Natural killer cell (primary cell): ENCODE measurements around the gene MEGF6. TPM values are rescaled to one million over a fixed set of nuclear protein-coding genes. Genes with fewer than 3 reads are reported as not detected.

ENCODE experiments used
- ATAC-seq, 3 donors: fragments of 150-1000 bp in 2 of 3; fragments of 200-7000 bp in 1 of 3; cut with Tn5 transposase; 1 replicate in 1 of 3; 2 replicates in 2 of 3; pipeline ENCODE4 v1.10.0; 2021; ENCODE audit warnings: mild to moderate bottlenecking in 2 of 3, moderate library complexity in 2 of 3
- DNase-seq, 2 donors: peaks; one replicate each; pipeline versions ENCODE4 v3.0.0 to v3.0.0-alpha.2; 2013 to 2021; ENCODE audit warnings: mixed read lengths in 1 of 2
- H3K27ac ChIP-seq: one replicate; pipeline ENCODE4 v1.5.1; 2013; ENCODE audit warnings: mild to moderate bottlenecking, low read length
- H3K27me3 ChIP-seq: one replicate; pipeline ENCODE4 v1.6.1; 2013; ENCODE audit warnings: low read length; ENCODE audit not compliant: control insufficient read depth, insufficient read depth
- H3K36me3 ChIP-seq: one replicate; pipeline ENCODE4 v1.6.1; 2013; ENCODE audit warnings: low read length; ENCODE audit not compliant: control insufficient read depth, insufficient read depth
- H3K4me1 ChIP-seq: one replicate; pipeline ENCODE4 v1.6.1; 2013; ENCODE audit warnings: low read length; ENCODE audit not compliant: control insufficient read depth, insufficient read depth
- H3K4me3 ChIP-seq: one replicate; pipeline ENCODE4 v1.5.1; 2013; ENCODE audit warnings: low read length
- H3K9me3 ChIP-seq: one replicate; pipeline ENCODE4 v1.6.1; 2013; ENCODE audit warnings: low read length; ENCODE audit not compliant: control insufficient read depth, insufficient read depth
- H3K27ac Mint-ChIP-seq, 2 donors: one replicate each; pipeline ENCODE4 v1.8.0; 2022; ENCODE audit warnings: mild to moderate bottlenecking in 2 of 2, mixed read lengths in 2 of 2, moderate library complexity in 1 of 2
- H3K27me3 Mint-ChIP-seq, 2 donors: one replicate each; pipeline ENCODE4 v1.8.0; 2022; ENCODE audit warnings: low read depth in 2 of 2, mixed read lengths in 2 of 2
- H3K36me3 Mint-ChIP-seq: one replicate; pipeline ENCODE4 v1.8.0; 2022; ENCODE audit warnings: mixed read lengths
- H3K4me1 Mint-ChIP-seq, 2 donors: one replicate each; pipeline ENCODE4 v1.8.0; 2022; ENCODE audit warnings: mixed read lengths in 2 of 2
- H3K4me3 Mint-ChIP-seq: one replicate; pipeline ENCODE4 v1.8.0; 2022; ENCODE audit warnings: mild to moderate bottlenecking, moderate library complexity, mixed read lengths
- H3K9me3 Mint-ChIP-seq, 2 donors: one replicate each; pipeline ENCODE4 v1.8.0; 2022; ENCODE audit warnings: mixed read lengths in 2 of 2
- WGBS: methylation state at CpG from one replicate; pipeline ENCODE4 v1.1.7; 2013; ENCODE audit warnings: missing lambda C conversion rate; ENCODE audit not compliant: insufficient coverage; 5-methylcytosine and 5-hydroxymethylcytosine counted together
- intact Hi-C: fragments of 100-400 bp; cut with micrococcal nuclease; formaldehyde crosslinking; loops from one replicate; pipeline ENCODE4 v1.14.2; 2022
- total RNA-seq, 4 donors: library from RNA; stranded (reverse); fragments of 120-200 nt in 1 of 4; gene quantifications; one replicate each; pipeline versions ENCODE4 v1.2.3 to v1.2.4, GENCODE V29; 2013 to 2022
- TF ChIP-seq, protein P1 (sequence below): fragments of 200-600 bp; IDR thresholded peaks from one replicate; pipeline ENCODE4 v1.8.0; 2022; ENCODE audit warnings: antibody characterized with exemption

Gene MEGF6
- total RNA-seq, 3 donors from 2014 or later (not counting 1 experiment from before 2014, with no cell fraction given), result 3.1 to 15.6 (median 5.1) TPM

DNA sequence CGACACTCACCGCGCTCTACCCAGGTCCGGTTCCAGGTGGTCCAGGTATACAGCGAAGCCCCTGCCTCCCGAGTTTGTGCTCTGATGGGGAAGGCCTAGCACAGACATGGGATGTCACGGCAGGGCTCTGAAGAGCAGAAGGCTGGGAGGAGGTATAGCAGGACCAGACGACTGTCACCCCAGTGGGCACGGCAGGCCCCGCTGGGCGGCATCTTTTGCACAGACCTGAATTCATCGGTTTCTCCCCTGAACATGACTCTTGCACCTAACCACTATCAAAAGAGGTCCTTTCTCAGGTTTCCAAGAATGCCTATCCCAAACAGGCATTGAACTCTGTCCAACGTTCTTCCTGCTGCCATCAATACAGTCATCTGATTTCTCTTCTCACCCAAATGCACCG is 126.3 kb downstream of the MEGF6 start:
- Mint-ChIP-seq H3K36me3 (no peaks in the 10 kb centered on the region), H3K27ac (no peak overlapping the region), H3K27me3 (peaks cover 0 to 6% of the 10 kb centered on the region in 2 donors), H3K4me3 (no peak overlapping the region), H3K9me3 (no peaks in the 10 kb centered on the region), H3K4me1 (no peaks in the 10 kb centered on the region)
- Histone ChIP-seq H3K36me3 (no peaks in the 10 kb centered on the region), H3K9me3 (no peaks in the 10 kb centered on the region), H3K27me3 (no peaks in the 10 kb centered on the region), H3K4me1 (no peaks in the 10 kb centered on the region), H3K4me3 (no peak overlapping the region), H3K27ac (no peak overlapping the region)
- TF ChIP-seq, protein P1, sequence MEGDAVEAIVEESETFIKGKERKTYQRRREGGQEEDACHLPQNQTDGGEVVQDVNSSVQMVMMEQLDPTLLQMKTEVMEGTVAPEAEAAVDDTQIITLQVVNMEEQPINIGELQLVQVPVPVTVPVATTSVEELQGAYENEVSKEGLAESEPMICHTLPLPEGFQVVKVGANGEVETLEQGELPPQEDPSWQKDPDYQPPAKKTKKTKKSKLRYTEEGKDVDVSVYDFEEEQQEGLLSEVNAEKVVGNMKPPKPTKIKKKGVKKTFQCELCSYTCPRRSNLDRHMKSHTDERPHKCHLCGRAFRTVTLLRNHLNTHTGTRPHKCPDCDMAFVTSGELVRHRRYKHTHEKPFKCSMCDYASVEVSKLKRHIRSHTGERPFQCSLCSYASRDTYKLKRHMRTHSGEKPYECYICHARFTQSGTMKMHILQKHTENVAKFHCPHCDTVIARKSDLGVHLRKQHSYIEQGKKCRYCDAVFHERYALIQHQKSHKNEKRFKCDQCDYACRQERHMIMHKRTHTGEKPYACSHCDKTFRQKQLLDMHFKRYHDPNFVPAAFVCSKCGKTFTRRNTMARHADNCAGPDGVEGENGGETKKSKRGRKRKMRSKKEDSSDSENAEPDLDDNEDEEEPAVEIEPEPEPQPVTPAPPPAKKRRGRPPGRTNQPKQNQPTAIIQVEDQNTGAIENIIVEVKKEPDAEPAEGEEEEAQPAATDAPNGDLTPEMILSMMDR, result no peak
- intact Hi-C loops, result no loop called here
- no peak for DNase-seq
- WGBS, result 87% methylated on average over 14 of the region's 14 CpGs
- no peak for ATAC-seq

DNA sequence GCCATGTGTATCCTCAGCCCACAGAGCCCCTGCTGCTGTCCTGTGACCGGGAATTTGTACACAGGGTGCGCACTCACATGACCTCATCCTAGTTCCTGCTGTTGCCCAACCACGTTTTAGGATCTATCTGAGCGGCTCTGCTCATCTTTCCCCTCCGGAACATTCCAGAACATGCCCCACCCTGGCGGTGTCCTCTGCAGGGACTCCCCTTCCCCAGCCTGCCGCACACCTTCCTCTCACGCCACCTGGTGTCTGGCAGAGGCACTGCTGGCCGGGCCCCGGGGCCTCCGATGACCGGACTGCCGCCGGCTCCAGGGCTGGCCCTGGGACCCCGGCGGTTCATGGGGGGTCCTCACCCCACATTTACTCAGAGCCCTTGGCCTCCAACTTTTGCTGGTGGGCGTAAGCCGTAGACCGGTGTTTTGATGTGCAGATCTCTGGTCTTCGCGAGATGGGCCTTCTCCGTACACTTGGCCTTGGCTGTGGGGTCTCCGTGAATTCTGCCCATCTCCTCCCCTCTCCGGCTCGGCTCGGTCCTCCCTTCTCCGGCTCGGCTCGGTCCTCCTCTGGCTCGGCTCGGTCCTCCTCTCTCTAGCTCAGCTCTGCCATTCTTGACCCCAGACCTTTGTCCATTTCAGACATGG is 127.4 kb downstream of the MEGF6 start:
- WGBS, result 54% methylated on average over 31 of the region's 31 CpGs
- Histone ChIP-seq H3K36me3 (no peaks in the 10 kb centered on the region), H3K4me3 (no peak overlapping the region), H3K27ac (no peak overlapping the region), H3K9me3 (no peaks in the 10 kb centered on the region), H3K4me1 (no peaks in the 10 kb centered on the region), H3K27me3 (no peaks in the 10 kb centered on the region)
- TF ChIP-seq, protein P1, result peak; percentile 63
- no peaks in the 10 kb centered on the region for H3K9me3 Mint-ChIP-seq
- ATAC-seq (peak in 1 of 3 donors; percentile 50), DNase-seq (peak in 1 of 2 donors; percentile 53)
- intact Hi-C loops, result no loop called here
- H3K4me3 Mint-ChIP-seq, result no peak overlapping the region
- H3K27me3 Mint-ChIP-seq, result peaks cover 0 to 4% of the 10 kb centered on the region in 2 donors
- H3K36me3 Mint-ChIP-seq, result no peaks in the 10 kb centered on the region
- no peak overlapping the region for H3K27ac Mint-ChIP-seq
- H3K4me1 Mint-ChIP-seq, result no peaks in the 10 kb centered on the region

DNA sequence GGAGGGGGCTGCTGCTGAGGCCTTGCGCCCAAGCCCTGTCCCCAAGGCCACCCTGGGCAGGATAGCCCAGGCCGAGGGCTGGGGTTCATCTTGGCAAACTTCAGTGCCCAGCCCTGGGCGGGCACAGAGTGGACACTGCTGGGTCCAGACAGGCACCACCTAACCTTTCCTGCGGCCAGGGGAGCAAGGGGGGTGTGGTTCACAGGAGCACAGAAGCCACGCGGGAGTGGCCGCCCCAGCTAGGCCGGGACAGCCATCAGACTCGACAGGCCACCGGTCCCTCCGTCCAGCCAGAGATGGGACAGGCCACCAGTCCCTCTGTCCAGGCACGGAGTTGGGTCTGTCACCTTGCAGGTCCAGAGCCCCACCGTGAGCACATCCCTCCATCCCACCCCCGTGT is 127.9 kb downstream of the MEGF6 start:
- Histone ChIP-seq H3K27me3 (no peaks in the 10 kb centered on the region), H3K4me3 (no peak overlapping the region), H3K9me3 (no peaks in the 10 kb centered on the region), H3K36me3 (no peaks in the 10 kb centered on the region), H3K4me1 (no peaks in the 10 kb centered on the region), H3K27ac (no peak overlapping the region)
- intact Hi-C loops, result no loop called here
- 79% methylated on average over 14 of the region's 14 CpGs for WGBS
- Mint-ChIP-seq H3K9me3 (no peaks in the 10 kb centered on the region), H3K27me3 (peaks cover 0 to 2% of the 10 kb centered on the region in 2 donors), H3K4me1 (no peaks in the 10 kb centered on the region), H3K27ac (no peak overlapping the region), H3K36me3 (no peaks in the 10 kb centered on the region), H3K4me3 (no peak overlapping the region)
- no peak for DNase-seq
- TF ChIP-seq, protein P1, result no peak
- no peak for ATAC-seq

DNA sequence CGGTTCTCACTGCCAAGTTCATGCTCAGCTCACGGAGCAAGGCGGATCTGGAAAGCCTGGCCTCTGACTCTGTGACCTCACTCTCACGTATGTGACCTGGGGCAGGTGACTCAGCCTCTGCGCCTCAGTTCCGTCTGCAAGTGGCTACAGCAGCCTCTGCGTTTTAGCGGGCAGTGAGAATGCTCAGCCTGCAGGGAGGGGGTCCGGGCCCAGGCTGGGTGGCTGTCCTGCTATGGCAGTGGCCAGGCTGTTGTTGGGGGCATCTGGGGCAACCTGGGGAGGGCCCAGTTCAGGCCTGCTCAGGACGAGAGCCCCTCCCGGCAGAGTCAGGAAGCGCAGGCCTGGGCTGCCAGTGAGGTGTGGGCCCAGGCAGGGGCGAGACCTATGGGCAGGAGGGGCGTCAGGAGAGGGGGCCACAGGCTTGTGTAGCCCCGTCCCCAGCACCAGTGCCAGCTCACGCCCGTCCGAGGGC is 128.9 kb downstream of the MEGF6 start:
- Histone ChIP-seq H3K4me1 (no peaks in the 10 kb centered on the region), H3K27me3 (no peaks in the 10 kb centered on the region), H3K4me3 (no peak overlapping the region), H3K9me3 (no peaks in the 10 kb centered on the region), H3K27ac (no peak overlapping the region), H3K36me3 (no peaks in the 10 kb centered on the region)
- 44% methylated on average over 18 of the region's 18 CpGs for WGBS
- Mint-ChIP-seq H3K27me3 (peaks cover 0 to 2% of the 10 kb centered on the region in 2 donors), H3K4me1 (no peaks in the 10 kb centered on the region), H3K36me3 (no peaks in the 10 kb centered on the region), H3K4me3 (no peak overlapping the region), H3K9me3 (no peaks in the 10 kb centered on the region), H3K27ac (no peak overlapping the region)
- TF ChIP-seq, protein P1, result no peak
- intact Hi-C loops, result no loop called here
- no peak for ATAC-seq
- no peak for DNase-seq
